Endothelial cell of hepatic sinusoid (primary cell): ENCODE data around the gene EPN3.

Experiments used
- in situ Hi-C: cut with HindIII; loops from 2 replicates; pipeline ENCODE4 v1.10.0; 2017; ENCODE audit warnings: low sequenced_read_pairs

The EPN3 gene

DNA sequence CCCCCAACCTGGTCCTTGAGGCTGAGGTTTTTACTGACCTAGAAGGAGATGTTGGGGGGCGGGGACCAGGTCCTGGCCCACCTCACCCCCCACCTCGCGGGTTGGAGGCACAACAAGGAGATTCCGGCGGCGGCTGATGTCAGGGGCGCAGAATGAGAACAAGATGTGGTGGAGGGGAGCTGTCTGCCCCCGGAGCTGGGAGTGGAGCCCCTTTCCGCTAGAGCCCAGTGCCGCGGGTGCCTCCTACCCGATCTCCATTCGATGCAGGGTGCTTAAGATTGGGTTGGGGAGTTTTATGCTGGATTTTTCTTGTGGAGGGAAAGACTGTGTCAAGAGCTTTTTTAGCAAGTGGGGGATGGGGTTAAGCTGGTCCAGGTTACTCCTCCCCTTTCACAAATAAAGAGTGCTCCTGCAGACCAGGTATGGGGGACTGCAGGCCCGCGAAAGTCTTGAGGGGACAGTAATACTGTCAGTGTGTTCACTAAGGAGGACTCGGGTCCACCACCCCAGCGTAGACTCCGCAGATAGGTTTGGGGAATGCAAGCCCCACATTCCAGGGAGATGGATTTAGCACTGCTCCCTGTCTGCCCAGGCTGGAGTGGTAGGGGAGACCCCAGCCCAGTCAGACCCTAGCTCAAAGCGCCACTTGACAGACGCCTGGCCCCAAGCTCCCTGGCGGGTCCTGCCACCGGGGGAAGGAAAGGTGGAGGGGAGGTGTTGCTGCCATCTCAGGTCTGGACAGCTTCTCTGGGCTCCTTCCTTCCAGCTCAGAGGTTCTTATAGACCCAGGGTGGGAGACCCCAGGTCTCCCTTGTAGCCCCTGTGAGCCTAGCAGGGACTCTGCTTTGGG, 29.9 kb downstream of the EPN3 start:
- in situ Hi-C loops = loop anchor here (5.0 kb wide), 1 partner anchor 75 kb away; no protein-coding TSS in a partner anchor

DNA sequence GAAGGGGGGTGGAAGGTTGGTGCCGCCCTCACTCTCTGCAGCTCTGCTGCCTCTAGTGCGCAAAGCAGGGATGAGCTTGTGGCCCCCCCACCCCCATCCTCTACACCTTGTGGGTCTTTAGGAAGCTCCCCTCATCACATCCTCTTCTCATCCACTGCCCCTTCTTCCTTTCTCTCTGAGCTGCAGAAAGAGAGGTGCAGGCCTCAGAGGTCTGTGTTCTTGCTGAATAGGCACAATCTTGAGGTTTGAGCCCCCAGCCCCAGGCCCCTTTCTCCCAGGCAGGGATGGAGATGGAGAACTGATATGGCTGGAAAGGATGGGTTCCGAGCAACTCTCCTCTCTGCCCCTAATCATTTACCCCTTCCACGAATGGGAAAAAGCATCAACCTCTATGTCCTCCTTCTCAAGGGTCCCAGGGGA, 30.6 kb downstream of the EPN3 start:
- in situ Hi-C loops = loop anchor here (5.0 kb wide), 1 partner anchor 74 kb away; no protein-coding TSS in a partner anchor

DNA sequence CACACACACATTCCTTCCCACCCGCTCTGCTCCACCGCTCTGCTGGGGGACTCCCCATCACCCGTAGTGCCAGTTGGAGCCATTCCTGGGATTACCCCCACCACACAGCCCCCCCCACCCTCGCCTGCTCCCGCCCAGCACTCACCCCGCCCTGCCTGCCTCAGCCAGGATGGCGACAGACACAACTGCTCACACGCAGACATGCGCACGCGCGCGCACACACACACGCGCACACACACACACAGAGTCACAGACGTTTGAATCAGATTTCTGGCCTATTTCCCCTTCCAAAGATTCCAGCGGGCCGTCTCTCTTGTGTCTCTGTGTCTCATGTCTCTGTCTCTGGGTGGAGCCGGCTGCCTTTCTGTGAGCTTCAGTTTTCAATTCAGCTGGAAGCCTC, 32.4 kb downstream of the EPN3 start:
- in situ Hi-C loops = loop anchor here (5.0 kb wide), 1 partner anchor 72 kb away; no protein-coding TSS in a partner anchor

DNA sequence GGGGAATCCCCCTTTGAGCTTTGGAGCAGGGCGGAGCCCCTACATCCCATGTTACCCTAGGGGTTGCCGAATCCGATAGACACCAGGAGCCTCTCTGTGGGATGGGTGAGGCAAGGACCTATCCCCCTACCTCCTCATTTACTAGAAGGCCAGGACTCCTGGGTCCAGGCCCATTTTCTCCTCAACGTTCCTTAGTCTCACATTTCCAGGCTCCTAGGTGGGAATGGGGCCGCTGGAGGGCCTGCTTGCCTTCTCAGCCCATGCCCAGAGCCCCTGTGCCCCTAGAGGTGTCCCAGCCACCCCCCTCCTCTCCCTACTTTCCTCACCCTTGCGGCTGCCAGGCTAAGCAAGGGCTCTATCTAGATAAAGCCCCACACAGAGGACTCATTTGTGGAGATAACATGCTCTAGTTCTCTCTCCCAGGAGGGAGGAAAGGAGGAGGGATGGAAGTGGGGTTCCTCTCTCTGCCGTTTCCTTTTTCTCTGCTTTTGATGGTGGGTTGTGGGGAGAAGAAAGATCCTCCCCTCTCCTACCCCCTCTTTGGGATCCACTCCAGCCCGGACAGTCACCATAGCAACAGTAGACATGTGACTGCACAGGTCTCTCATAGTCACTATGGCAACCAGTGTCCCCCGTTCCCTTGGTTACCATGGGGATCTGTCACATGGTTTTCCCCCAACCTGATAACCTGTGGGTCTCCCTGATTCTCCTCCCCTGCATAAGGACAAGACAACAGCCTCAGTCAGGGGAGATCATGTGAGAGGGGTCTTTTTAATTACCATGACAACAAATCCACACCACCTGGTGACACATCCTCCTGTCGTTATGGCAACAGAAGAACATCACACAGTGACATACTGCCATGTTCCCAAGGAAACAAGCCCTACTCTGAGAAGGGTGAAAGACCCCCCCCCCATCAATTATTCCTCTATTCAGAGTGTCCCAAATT, 33.1 kb downstream of the EPN3 start:
- in situ Hi-C loops = no loop called here

DNA sequence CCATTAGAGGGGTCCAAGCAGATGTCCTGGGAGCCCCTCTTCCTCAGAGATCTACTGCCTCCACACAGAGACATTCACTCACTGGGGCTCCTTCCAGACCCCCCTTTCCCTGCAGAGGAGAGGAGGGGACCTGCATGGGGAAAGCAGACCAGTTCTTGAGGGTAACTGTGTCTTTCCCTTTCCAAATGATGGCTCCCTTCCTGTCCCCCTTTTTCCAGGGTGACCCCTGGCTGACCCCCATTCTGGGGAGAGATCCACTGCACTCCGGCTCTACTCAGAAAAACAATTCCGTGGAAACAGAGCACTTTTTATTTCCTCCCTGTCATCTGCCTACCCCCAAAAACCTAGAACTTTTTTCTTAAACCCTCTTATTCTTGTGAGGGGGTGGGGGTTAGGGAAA, 34.4 kb downstream of the EPN3 start:
- in situ Hi-C loops = no loop called here

DNA sequence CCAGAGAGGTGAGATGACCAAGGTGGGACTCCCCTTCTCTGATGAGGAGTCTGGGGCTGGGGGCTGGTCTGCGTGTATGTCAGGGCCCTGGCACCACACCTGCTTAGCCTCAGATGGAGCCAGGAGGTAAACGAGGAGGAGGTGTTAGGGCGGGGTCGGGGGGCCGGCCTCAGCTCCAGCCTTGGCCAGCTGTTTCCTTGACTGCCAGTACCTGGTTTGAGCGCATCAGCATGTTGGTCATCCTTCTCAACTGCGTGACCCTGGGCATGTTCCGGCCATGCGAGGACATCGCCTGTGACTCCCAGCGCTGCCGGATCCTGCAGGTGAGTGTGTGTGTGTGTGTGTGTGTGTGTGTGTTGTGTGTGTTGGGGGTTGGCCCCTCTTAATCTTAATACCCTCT, 36.1 kb downstream of the EPN3 start:
- in situ Hi-C loops = no loop called here

DNA sequence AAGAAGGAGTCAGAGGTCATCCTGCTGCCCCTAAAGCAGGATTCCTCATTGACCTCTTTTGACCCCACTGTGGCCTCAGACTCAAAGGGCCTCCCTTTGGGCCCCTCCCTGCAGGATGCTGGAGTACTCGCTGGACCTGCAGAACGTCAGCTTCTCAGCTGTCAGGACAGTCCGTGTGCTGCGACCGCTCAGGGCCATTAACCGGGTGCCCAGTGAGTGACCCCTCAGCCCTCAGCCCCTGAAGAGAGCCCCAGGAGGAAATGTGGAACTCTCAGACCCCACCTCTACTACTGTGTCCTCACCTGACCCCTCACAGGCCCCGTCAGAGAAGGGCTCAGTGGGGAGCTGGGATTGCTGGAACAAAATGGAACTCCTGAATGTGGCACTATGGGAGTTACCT, 37.1 kb downstream of the EPN3 start:
- in situ Hi-C loops = no loop called here

DNA sequence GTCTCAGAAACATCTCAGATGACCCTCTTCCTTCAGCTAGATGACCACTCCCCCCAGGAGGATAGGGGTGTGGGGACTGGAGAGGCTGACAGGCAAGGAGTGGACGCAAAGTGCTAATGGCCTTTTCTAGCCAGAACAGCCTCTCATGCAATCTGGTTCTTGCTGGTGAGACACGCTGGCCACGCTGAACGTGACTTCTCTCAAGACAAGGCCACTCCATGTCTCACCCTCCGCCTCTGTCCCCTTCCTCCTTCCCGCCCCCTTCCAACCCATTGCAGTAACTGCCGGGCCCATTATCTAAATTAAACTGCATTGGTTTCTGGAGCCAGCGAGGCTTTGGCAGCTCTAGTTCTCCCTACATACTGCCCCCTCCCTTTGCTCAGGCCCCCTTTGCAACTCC, 37.5 kb downstream of the EPN3 start:
- in situ Hi-C loops = no loop called here

DNA sequence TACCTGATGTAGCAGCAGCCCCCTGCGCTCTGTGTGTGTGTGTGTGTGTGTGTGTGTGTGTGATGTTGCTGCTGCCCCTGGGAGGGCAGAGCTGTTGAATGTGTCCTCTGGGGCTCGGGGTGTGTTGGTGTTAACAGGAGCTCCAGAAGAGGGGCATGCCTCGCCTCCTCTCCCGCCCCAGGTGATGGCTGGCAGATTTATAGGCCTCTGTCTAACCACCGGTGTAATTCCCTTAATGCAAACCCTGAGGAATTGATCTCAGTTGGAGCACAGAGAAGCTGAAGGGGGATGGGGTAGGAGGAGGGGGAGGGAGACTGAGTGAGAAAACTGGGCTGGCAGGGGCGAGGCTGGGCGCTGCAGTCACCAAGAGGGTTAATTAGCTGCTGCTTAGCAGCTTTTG, 38.0 kb downstream of the EPN3 start:
- in situ Hi-C loops = no loop called here

DNA sequence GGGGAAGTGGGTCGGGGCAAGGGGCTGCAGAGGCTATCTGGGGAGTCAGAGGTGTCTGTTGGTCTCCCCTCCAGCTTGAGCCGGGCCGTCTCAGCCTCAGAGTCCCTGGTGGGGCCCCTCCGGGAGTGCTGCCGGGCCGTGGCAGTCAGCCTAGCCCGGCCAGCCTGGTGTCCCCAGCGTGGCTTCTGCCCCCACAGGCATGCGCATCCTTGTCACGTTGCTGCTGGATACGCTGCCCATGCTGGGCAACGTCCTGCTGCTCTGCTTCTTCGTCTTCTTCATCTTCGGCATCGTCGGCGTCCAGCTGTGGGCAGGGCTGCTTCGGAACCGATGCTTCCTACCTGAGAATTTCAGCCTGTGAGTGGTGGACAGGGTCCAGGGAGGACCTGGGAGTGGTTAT, 39.1 kb downstream of the EPN3 start:
- in situ Hi-C loops = no loop called here

DNA sequence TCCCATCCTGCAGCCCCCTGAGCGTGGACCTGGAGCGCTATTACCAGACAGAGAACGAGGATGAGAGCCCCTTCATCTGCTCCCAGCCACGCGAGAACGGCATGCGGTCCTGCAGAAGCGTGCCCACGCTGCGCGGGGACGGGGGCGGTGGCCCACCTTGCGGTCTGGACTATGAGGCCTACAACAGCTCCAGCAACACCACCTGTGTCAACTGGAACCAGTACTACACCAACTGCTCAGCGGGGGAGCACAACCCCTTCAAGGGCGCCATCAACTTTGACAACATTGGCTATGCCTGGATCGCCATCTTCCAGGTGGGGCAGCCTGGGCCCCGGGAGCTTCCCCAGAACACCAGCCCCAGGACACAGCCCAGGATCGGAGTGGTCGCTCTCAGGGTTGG, 40.0 kb downstream of the EPN3 start:
- in situ Hi-C loops = no loop called here

DNA sequence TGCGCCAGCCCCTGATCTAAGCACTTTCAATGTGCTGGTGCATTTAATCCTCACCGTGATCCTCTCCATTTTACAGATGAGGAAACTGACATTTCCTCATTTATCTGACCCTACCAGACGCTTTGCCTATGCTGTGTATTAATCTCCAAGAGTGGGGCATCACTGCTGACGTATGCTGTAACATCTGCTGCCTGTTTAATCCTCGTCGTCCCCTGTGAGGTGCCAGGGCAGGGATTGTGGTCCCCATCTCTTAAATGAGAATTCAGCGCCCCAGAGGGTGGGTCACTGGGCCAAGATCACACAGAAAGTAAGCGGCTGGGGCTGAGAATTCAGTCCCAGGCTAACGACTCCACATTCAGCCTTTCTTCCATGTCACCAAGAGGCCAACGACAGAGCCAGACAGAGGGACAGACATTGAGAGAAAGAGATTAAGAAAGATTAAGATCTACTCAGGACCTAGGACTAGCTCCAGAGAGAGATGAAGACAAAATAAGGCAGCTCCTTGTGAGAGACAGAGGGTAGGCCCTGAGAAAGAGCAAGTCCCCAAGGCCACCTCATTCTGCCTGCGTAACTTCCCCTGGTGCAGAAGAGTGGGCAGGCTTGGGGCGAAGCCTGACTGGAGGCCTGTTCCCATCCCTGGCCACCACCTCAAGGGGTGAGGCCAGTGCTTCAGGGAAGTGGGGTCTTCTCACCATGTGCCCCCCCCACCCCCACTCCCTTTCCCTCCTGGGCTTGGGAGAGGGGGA, 41.5 kb downstream of the EPN3 start:
- in situ Hi-C loops = no loop called here

DNA sequence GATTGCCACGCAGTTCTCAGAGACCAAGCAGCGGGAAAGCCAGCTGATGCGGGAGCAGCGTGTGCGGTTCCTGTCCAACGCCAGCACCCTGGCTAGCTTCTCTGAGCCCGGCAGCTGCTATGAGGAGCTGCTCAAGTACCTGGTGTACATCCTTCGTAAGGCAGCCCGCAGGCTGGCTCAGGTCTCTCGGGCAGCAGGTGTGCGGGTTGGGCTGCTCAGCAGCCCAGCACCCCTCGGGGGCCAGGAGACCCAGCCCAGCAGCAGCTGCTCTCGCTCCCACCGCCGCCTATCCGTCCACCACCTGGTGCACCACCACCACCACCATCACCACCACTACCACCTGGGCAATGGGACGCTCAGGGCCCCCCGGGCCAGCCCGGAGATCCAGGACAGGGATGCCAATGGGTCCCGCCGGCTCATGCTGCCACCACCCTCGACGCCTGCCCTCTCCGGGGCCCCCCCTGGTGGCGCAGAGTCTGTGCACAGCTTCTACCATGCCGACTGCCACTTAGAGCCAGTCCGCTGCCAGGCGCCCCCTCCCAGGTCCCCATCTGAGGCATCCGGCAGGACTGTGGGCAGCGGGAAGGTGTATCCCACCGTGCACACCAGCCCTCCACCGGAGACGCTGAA, 43.2 kb downstream of the EPN3 start:
- in situ Hi-C loops = no loop called here

DNA sequence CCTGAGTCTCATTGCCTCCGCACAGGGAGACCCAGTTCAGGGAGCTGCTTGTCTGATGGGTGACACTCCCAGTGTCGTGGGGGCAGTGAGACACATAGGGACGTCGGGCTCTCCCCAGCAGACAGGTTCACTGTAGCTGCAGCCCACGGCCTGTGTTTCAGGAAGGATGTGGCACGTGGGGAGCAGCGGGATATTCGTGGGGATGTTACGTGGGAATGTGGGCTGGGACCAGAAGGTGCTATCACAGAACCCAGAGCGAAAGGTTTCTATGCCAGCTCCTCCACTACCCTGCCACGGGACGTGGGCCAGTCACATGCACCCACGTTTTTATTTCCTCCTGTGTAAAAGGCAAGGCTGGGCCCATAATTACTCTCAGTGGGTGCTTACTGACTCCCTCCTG, 44.3 kb downstream of the EPN3 start:
- in situ Hi-C loops = no loop called here

DNA sequence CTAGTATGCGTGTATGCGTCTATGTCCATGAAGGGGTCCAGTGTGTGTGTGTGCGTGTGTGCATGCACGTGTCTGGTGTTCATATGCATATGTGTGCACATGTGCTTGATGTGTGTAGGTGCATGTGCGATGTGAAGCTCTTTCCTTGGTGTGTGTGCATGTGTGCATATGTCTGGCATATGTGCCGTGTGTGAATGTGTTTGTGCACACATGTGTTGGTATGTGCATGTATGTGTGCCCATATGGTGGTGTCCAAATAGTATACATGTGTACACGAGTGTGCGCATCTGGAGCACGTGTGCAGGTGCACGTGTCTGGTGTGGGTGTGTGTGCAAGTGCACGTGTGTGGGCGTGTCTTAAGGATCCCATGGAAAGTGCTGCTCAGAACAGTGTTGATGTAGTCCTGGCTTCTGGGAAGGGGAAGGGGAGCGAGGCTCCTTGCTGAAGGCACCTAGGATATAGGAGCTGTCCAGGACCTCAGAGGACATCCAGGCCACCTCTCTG, 45.0 kb downstream of the EPN3 start:
- in situ Hi-C loops = no loop called here

DNA sequence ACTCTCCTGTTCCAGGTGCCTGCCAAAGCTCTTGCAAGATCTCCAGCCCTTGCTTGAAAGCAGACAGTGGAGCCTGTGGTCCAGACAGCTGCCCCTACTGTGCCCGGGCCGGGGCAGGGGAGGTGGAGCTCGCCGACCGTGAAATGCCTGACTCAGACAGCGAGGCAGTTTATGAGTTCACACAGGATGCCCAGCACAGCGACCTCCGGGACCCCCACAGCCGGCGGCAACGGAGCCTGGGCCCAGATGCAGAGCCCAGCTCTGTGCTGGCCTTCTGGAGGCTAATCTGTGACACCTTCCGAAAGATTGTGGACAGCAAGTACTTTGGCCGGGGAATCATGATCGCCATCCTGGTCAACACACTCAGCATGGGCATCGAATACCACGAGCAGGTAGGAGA, 45.6 kb downstream of the EPN3 start:
- in situ Hi-C loops = no loop called here

DNA sequence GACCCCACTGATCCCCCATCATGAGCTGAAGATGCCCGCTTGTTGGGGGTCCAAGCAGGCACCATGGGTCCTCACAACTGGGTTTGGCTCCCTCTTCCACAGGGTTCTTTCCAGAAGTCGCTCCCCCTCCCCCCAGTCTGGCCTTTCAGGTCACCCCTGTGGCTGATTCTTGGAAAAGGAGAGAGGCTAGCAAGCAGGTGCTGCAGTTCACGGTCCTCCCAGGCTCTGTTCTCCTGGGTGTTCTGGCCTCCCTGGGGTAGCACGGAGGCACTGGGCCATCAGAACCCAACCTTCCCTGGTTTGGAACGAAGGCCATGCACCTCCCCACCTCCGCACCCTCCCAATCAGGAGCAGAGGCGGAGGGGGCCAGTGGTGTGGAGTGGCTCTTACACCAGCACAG, 46.9 kb downstream of the EPN3 start:
- in situ Hi-C loops = no loop called here

DNA sequence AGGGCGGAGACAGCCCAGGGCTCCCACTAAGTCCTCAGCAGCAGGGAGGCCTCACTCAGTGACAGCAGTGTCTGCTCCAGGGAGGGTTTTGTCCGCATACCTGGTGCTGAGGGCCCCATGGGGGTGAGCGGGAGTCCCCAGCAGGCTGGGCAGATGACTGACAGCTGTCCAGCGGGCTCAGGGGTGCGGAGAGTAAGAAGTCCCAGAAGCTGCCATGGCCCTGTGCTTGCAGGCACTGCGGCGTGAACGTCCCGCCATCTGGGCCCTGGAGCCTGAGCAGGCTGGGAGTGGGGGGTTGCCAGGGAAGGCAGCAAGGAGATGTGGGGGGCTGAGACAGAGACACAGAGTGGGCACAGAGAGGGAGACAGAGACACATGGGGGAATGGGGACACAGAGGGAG, 48.1 kb downstream of the EPN3 start:
- in situ Hi-C loops = no loop called here

DNA sequence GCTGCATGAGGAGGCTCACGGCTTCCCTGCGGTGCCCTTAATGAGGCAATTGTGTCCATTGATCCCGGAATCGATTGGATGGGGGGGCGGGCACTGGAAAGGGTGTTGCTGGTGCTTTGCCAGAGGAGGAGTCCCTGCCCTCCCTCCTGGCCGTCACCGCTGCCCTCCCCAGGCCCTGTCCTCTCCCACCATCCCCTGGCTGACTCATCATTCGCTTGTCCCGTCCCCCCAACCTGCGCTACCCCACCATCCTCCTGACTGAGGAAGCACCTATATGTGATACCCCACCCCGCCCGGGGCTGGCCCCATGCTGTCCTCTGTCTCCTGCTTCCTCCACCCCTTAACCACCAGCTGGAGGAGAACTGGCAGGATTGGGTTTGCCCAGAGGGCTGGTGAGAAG, 48.8 kb downstream of the EPN3 start:
- in situ Hi-C loops = no loop called here

DNA sequence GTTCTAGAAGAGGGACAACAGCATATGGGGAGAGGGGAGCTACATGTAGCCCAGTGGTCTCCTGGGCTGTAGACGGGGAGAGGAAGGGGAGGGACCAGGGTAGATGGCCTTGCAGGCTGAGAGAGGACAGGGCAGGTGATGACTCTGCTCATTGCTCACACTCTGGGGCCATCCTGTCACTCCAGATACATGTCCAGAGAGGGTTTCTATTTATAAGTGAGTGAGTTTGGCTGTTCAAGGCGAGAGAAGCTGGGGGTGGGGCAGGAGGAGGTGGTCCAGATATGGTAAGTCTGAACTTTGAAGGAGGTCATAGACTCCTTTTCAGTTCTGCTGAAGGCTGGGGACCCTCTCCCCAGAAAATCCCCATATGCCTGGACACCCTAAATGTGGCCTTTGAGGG, 50.2 kb downstream of the EPN3 start:
- in situ Hi-C loops = no loop called here
